Activated CD8-positive, alpha-beta memory T cell treated with anti-CD3 and anti-CD28 coated beads, Interleukin-2, amount 50 U/mL, for 48 hours (primary cell): ENCODE data around the gene DNAJC12.
"Not testable (repeated sequence)": the region's sequence is repeated elsewhere in the genome, so short reads cannot be mapped to it uniquely, and the experiment has no call there.

Source experiments
- DNase-seq: peaks from one replicate; pipeline ENCODE4 v3.0.0-alpha.2; 2020

DNAJC12 gene

DNA sequence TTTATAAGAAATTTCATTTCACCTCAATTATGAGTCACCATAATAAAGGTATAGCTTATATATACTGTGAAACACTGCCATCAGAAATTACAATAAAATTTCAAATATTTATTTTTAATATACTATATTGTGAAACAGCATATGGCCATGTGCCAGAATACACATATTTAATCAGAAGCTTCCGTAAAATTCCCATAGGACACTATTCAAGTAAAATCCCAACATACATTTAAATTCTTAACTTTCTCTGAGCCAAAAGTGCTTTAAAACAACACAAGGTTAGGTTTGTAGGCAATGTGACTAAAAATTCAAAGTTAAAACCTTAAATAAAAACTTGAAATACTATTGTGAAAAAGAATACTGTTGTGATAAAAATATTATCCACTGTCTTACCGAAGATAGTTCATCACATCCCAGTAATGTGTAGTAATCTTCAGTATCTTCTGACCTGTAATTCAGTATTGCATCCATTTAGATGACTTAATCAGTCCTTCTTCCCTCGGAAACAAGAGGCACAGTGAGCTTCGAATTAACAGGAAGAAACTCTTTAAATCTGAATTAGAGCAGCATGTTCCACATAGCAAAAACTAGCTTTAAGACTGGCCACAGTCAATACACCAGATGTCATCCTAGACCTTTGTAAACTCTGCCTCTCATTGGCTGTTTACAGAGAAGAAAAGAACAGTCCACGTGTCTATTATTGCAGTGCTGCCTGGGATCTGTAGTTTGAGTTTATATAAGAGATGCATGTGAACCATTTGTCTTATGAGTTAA lies at the start of gene DNAJC12:
Gene DNAJC12 (minus strand): TSS at position 648 of the 774 bp plus-strand sequence. CDS start 177 bp downstream, at position 471.
- no peak for DNase-seq

DNA sequence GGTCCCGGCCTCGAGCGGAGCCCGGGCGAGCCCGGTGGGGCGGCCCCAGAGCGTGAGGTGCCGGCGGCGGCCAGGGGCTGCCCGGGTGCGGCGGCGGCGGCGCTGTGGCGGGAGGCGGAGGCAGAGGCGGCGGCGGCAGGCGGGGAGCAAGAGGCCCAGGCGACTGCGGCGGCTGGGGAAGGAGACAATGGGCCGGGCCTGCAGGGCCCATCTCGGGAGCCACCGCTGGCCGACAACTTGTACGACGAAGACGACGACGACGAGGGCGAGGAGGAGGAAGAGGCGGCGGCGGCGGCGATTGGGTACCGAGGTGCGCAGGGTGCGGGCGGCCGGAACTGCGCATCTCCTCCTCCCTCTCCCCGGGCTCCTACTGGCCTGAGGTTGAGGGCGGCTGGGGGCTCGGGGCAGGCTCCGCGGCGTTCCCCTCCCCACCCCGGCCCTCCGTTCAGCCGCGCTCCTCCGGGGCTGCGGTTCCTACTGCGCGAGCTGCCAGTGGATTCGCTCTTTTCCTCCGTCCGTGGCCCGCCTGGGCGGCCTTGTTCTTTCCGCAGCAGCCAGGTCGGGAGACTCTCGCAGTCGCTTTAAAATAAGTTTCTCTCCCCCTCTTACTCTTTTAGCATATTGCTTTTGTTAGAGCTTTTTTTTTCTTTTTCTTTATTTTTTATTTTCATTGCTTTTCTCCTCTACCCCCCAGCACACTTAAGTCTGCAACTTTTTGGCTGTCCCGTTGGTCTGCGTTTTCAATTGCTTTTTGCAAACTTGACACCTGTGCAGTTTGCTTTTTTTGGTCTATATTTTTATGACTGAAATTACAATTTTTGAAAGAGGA lies 47.1 kb upstream of the DNAJC12 start:
- DNase-seq: peak; percentile 89

DNA sequence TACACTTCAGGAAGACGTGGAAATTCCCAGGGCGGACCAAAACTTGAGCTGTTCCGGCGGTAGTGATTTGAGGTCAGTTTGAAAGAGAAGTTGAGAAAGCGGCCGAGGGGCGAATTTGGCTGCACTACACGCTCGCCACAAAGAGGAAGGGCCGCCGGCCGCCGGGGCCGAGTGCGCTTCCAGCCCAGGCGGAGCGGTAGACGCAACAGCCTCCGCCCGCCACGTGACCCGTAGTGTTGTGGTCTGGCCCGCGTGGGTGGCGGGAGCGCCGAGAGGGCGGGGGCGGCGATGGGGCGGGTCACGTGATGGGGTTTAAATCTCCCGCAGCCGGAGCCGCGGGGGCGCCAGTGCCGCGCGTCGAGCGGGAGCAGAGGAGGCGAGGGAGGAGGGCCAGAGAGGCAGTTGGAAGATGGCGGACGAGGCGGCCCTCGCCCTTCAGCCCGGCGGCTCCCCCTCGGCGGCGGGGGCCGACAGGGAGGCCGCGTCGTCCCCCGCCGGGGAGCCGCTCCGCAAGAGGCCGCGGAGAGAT lies 46.4 kb upstream of the DNAJC12 start, which contains the start of gene SIRT1:
Gene SIRT1 (plus strand): TSS at position 344 of the 529 bp plus-strand sequence. CDS start 66 bp downstream, at position 410.
- peak; percentile 95 for DNase-seq

DNA sequence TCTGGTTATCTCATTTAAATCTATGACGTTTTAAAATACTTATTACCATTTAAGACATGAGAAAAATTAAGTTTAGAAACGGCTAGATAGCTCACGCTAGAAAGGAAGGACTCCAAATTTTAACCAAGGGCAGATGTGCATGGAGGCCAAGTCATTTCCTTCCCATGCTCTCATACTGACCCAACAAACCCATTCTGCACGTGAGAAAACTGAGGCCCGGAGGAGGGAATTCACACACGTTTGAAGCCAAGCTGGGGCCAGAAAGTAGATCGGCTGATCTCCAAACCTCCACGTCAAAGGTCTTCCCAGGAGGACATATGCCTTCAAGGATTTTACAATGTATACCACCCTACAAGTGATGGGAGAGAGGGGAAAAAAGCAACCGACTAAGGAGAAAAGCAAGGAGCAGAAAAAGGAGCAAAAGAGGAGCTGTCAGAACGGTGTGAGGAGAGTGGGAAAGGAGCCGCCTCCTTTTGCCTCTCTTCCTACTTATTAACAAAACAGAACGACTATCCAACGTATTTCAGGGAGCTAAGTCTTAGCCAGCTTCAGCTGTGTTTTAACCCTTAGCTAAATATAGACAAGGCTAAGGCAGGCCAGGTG lies 45.8 kb upstream of the DNAJC12 start:
- DNase-seq: no peak

DNA sequence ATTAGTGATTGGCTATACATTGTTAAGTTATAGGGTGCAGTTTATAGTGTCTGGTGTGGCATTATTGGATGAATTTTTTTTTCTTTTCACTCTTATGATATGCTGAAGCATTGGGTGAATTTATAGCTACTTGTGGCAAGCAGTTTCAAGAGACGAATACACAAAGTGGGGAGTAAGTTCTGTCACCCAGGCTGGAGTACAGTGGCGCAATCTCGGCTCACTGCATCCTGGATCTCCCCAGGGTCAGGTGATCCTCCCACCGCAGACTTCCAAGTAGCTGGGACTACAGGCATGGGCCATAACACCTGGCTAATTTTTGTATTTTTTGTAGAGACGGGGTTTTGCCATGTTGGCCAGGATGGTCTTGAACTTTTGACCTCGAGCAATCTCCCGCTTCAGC lies 40.1 kb upstream of the DNAJC12 start:
- no peak for DNase-seq

DNA sequence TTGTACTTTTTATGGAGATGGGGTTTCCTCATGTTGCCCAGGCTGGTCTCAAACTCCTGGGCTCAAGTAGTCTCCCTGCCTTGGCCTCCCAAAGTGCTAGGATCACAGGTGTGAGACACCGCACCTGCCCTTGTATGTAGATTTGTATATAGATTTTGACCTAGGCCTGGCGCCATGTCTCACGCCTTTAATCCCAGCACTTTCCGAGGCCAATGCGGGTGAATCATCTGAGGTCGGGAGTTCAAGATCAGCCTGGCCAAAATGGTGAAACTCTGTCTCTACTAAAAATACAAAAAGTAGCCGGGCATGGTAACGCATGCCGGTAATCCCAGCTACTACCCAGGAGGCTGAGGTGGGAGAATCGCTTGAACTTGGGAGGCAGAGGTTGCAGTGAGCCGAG lies 39.4 kb upstream of the DNAJC12 start:
- not testable (repeated sequence) for DNase-seq

DNA sequence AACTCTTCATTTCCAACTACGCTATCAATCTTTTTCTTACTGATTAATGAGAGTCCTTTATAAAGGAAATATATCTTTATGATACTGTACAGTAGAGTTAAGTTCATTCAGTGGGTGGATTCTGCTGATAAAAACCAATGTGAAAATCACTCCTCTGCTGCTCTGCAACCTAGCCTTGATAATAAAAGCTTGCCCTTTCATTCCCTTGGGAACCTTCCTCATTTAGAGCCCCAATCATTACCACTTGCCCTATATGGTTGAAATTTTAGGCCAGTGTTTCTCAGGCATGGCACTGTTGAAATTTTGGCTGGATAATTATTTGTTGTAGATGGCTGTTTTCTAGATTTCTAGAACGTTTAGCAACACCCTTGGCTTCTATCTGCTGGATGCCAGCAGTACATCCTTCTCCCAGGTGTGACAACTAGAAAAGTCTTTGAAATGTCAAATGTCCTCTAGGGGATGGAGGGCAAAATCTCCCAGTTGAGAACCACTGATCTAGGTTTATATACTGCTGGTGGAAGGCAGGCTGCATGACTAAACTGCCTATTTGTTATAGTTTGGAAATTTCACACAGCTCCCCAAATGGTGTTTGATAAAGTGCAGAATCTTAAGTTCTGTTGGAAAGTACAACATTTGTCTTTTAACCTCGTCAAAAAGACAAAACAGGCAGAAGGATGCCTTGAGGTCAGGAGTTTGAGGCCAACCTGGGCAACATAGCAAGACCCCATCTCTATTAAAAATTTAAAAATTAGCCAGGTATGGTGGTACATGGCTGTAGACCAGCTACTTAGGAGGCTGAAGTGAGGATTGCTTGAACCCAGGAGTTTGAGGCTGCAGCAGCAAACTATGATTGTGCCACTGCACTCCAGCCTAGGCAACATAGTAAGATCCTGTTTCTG lies 37.6 kb upstream of the DNAJC12 start:
- no peak for DNase-seq

DNA sequence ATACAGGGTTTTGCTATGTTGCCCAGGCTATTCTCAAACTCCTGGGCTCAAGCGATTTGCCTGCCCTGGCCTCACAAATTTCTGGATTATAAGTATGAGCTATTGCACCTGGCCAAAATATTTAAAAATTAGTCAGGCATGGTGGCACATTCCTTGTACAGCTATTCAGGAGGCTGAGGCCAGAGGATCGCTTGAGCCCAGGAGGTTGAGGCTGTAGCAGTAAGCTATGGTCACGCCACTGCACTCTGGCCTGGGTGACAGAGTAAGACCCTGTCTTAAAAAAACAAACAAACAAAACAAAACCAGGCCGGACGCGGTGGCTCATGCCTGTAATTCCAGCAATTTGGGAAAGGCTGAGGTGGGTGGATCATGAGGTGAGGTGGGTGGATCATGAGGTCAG lies 32.0 kb upstream of the DNAJC12 start:
- DNase-seq: no peak

DNA sequence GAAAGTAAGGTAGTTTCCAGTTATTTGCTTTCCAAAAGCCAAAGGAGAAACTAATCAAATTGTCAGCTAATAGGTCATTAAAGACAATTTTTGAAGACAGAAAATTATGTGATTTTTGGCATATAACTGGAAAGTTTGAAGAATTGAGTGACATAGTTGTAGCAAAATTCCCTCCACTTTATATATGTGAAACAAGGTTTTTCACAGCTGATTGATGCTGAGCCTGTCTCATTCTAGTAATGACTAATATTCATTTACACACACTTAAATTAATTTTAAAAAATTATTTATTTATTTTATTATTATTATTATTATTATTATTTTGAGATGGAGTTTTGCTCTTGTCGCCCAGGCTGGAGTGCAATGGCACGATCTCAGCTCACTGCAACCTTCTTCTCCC lies 30.1 kb upstream of the DNAJC12 start:
- no peak for DNase-seq

DNA sequence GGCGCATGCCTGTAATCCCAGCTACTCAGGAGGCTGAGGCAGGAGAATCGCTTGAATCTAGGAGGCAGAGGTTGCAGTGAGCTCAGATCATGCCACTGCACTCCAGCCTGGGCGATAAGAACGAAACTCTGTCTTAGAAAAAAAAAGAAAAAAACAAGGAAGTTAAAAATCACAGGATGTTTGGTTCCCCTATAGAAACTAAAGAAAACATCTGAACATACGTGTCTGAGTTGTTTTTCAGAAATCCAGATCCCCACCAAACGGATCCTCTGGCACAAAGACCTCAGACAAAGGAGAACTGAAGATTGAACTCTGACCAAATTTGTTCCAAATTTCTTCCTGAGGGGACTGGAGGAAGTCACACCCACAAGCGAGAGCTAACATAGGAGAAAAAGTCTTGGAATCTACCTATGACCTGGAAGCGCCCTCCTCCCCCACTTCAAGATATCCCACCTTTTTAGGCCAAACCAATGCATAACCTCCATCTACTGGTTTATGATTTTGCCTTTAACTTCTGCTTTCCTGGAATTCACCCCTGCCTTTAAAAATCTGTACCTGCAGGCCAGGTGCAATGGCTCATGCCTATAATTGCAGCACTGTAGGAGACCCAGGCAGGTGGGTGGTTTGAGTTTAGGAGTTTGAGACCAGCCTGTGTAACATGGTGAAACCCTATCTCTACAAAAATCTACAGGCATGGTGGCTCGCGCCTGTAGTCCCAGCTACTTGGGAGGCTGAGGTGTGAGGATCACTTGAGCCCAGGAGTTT lies 26.8 kb upstream of the DNAJC12 start:
- no peak for DNase-seq

DNA sequence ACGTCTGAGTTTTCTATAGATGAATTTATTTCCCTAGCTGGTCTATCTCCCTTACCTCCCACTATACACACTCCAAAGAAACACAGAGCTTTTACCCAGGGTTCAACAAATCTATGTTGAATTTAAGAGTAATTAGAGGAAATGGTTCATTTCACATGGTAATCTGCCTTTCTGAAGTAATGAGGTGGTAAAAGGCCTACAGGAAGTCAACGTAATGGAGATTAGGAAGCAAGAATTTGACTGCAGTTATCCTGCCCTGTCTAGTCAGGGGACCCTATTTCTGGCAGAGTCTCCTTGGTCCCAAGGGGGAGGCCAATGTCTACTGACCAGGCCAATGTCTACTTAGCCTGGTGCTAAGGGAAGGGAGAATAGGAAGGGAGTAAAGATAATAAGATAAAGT lies 25.1 kb upstream of the DNAJC12 start:
- no peak for DNase-seq

DNA sequence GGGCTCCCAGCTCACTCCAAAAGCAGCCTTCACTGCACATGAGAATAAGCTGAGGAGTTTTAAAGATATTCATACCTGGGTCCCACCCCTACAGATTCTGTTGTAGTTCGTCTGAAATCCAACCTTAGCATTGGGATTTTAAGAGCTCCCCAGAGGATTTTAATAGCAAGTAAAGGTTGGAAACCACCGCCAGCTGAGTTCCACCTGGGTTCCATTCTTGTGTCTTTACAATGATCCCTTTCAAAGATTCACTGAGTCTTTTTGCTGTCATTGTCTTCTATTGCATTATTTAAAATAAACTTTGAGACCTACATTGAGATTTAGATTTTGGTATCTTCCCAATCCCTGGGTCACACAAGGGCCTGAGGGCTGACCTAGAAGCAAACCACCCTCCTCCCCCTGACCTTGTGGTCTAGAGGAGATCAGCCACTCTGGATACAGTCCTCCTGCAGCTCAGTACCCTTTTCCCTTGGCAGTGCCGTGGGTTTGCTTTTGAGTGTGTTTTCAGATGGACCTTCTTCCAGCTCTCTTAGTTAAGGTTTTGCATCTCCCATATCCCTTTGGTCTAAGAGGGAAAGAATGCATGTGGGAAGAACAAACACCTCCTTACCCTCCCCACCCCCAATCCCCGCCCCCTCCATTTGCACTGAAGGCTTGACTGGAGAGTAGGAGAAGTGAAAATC lies 23.9 kb upstream of the DNAJC12 start:
- DNase-seq: no peak

DNA sequence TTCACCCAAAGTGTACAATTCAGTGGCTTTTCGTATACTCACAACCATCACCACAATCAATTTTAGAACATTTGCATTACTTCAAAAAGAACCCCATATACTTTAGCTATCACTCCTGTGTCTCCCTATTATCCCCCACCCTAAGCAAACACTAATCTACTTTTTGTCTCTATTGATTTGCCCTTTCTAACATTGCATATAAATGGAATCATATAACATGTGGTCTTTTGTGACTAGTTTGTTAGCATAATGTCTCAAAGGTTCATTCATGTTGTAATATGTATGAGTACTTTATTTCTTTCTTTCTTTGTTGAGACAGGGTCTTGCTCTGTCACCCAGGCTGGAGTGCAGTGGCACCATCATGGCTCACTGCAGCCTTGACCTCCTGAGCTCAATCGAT lies 21.0 kb upstream of the DNAJC12 start:
- DNase-seq: no peak

DNA sequence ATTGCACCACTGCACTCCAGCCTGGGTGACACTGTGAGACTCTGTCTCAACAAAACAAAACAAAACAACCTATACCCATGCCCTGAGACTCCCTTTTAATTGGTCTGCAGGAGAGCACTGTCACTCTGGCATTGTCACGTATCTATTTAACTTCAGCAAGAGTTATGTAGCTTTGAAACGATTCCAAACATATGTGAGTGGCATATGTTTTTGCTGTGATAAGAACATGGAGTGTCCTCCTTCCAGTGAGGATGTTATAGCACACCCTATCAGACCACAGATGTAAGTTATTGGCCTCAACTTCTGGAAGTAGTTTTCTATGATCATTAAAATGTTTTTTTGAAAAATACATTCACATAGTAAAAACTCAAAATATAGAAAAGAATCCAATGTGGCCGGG lies 15.5 kb upstream of the DNAJC12 start:
- peak; percentile 30 for DNase-seq

DNA sequence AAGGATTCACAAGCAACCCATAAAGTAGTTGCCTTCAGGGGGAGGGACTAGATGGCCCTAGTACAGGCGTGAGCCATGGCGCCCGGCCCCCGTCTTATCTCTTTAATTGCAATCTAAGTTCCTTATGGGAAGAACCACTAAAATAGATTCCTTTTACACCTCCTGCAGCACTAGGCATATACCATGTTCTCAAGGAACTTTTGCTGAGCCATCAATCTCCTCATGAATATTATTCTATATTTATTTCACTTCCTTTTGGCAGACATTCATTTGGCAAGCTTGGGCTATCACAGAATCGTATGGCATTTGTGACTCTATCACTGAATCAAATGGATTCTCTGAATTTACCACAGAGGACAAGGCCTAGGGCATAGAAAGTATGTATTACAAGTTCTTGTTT lies 14.8 kb upstream of the DNAJC12 start:
- no peak for DNase-seq

DNA sequence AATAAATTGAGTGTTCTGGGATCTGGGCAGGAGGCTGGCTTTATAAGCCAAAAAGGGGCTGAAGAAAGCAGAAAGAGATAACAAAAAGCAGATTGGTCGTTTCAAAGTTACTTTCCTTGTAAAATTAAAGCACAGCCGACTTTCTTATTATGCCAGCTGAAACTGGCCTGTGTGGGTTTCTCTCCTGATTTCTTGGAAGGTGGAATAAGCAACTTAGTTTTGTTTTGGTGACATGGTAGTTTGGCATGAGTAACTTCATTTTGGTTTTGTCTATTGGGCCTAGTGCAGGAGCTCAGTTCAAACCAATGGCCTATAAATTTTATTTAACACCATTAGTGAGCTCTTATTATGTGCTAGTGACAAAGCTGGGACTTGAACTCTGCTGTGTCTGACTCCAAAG lies 13.2 kb upstream of the DNAJC12 start:
- DNase-seq: no peak

DNA sequence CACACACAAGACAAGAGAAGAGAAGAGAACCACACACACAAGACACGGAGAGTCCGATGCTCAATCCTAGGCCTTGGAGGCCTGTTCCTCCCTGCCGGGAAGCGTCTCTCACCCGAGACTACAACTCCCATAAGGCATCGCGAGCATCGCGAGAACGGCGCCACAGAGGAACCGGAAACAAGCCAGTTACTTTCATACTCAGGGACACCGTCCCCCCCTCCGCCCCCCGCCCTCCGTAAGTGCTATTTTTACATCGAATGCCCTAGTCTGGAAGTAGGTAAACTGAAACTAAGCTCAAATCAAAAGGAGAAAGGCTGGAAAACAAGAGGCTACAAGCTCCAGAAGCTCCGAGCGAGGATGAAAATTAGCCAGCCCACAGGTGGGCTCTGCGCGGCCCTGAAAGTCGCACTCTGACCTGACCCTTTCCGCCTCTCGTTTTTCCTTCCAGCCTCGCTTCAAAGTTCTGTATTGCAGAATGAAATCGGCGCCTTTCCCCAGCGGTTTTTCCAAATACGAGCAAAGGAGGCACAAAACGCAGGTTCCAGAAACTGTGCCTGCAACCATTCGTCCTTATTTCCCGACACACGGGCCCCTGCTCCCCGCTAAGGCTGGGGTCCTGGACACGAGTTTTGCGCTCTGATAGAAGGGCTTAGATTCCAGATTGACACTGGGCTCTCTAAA lies 11.5 kb upstream of the DNAJC12 start:
- peak; percentile 94 for DNase-seq

DNA sequence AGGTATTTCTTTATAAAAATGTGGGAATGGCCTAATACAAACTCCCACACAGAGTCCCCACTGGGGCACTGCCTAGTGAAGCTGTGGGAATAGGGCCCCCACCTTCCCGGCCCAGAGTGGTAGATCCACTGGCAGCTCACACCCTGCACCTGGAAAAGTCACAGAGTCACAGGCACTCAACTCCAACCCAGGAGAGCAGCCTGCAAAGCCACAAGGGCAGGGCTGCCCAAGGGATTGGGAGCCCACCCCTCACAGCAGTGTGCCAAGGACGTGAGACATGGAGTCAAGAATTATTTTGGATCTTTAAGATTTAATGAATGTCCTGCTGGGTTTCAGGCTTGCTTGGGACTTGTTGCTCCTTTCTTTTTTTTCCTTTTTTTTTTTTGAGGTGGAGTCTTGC lies 5.3 kb upstream of the DNAJC12 start:
- DNase-seq: no peak

DNA sequence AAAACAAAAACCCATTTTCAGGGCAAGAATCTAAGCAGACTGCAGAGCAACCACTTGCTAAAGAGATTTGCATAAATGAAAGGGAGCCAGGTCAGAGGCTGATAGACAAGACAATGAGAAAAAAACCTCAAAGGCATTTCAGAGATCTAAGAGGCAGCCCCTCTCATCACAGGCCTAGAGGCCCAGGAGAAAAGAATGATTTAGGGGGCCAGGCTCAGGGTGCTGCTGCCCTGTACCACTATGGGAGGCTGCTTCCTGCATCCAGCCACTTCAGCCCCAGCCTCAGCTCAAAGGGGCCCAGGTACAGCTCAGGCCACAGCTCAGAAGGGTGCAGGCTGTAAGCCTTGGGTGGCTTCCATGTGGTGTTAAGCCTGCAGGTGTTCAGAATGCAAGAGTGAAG lies 3.7 kb upstream of the DNAJC12 start:
- no peak for DNase-seq

DNA sequence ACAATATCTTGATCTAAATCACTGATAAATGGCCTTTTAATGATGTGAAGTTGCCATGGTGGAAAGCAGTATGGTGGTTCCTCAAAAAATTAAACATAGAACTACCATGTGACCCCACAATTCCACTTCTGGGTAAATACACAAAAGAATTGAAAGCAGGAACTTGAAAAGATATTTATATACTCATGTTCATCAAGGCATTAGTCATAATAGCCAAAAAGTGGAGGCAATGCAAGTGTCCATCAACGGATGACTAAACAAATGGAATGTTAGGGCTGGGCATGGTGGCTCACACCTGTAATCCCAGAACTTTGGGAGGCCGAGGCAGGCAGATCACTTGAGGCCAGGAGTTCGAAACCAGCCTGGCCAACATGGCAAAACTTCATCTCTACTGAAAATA lies 2.0 kb upstream of the DNAJC12 start:
- no peak for DNase-seq
